Fibroblast of skin of scalp (primary cell): ENCODE data around the gene CERS6.
"Not testable (repeated sequence)": the region's sequence is repeated elsewhere in the genome, so short reads cannot be mapped to it uniquely, and the experiment has no call there.

Source experiments
- DNase-seq: peaks from one replicate; pipeline ENCODE4 v3.0.0-alpha.2; 2013

Gene CERS6

DNA sequence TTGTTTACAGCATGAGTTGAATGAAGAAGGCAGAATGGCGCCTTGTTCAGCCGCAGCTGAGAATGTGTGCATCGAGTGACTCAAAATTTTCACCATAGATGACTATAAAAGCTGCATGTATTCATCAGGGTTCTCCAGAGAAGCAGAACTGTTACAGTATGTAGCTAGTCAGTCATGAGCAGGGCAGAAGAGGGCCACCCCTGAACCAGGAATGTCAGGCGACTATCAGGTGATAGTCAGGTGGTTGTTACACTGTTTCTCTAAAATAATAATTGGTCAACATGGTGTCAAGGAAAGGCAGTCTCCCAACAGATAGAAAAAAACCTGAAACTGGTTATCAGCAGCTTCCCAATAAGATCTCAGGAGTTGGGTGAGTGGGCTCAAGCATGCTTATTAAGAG lies 326.2 kb downstream of the CERS6 start:
- DNase-seq: no peak

GRCh38 chr2:168784993-168785392 lies 328.9 kb downstream of the CERS6 start:
- DNase-seq: no peak

GRCh38 chr2:168787098-168787781 lies 331.2 kb downstream of the CERS6 start:
- DNase-seq: no peak

- no peak for DNase-seq
These were observed 331.8 kb downstream of the CERS6 start for GRCh38 chr2:168787782-168788376.

DNA sequence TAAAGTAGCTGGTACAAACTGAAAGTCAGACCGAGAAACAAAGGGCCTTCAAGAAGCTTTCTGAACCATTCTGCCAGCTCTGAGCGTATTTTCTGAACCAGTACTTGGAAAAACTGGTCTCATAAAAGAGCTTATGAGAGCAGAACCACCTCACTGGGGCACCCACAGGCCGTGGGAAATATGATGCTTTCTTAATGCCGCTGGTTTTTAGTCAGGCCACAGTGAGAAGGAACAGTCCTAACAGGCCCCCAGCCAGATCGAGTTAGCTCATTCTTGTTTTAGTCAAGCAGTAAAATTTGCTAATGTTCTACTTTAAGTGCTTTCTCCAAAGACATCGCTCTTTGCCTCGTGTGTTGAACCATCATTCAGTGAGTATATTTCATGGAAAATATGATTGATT lies 333.7 kb downstream of the CERS6 start:
- no peak for DNase-seq

GRCh38 chr2:168790226-168790902 lies 334.3 kb downstream of the CERS6 start:
- DNase-seq: no peak

DNA sequence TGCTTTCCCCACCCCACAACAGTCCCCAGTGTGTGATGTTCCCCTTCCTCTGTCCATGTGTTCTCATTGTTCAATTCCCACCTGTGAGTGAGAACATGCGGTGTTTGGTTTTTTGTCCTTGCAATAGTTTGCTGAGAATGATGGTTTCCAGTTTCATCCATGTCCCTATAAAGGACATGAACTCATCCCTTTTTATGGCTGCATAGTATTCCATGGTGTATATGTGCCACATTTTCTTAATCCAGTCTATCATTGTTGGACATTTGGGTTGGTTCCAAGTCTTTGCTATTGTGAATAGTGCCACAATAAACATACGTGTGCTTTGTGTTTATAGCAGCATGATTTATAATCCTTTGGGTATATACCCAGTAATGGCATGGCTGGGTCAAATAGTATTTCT lies 335.1 kb downstream of the CERS6 start:
- not testable (repeated sequence) for DNase-seq

DNA sequence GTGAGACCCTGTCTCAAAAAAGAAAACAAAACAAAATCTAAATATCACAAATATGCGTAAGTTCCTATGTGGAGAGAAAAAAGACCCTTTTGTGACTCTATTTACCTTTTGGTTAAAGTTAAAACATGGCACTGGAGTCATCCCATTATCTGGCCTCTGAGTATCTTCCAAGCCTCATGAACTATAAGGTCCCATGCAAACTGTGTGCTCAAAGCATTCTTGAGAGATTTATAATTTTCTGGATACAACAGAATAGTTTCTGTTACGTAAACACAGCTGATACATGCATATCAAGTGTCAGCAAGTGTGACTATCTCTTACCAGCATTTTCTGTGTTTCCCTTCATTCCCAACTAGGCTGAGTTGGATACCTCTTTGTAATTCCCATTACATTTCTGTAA lies 337.5 kb downstream of the CERS6 start:
- DNase-seq: no peak

DNA sequence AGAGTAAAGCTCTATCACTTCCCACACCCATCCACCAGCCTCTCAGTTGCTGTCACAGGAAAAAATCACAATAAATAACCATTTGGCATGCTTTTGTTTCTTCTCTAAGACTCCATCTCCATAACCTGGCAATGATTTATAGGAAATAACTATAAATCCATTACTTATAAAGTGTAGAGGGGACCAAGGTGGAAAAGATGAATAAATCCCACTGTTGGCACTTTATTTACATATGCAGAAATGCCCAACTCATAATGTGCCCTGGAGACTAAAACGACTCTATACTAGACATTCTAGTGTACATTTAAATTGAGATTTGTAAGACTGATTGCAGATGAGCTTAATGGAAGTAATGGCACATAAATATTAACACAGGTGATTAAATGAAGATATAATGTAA lies 338.9 kb downstream of the CERS6 start:
- no peak for DNase-seq

GRCh38 chr2:168796090-168796577 lies 340.1 kb downstream of the CERS6 start:
- no peak for DNase-seq

- DNase-seq: no peak
These were observed 340.7 kb downstream of the CERS6 start for GRCh38 chr2:168796583-168797285.

- no peak for DNase-seq
These were observed 341.2 kb downstream of the CERS6 start for GRCh38 chr2:168797286-168797655.

DNA sequence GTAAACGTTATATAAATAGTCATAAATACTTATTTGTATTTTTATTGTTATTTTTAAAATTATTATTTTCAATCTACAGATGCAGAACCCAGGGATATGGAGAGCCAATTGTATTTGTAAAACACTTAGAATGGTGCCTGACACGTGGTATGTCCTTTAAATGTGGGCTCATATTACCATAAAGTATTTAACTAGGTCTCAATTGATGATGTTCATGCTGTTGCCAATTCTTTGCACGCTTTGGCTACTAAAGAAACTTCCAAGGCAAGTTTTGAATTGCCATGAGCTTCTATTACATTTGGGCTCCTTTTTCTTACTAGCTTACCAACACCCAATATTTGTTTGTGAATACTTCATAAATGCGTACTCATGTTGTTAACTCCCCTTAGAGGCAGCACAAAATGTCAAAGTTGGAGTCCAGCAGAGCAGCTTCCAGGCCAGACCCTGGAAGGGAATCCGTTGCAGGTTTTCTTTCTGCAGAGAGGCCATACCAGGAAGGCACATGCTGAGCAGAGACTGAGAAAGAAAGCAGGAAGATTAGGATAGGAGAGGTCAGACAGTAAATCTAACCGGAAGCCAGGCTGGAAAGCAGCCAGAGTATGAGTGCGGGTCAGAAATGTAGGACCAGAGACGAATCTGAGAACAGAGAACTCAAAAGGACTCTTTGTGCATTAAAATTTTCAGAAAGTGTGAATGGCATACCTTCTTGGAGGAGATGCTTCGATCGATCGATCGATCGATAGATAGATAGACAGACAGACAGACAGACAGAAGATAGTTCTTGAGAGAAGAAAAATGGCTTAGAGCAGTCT lies 342.2 kb downstream of the CERS6 start:
- DNase-seq: no peak

GRCh38 chr2:168798888-168799410 lies 342.9 kb downstream of the CERS6 start:
- no peak for DNase-seq

DNA sequence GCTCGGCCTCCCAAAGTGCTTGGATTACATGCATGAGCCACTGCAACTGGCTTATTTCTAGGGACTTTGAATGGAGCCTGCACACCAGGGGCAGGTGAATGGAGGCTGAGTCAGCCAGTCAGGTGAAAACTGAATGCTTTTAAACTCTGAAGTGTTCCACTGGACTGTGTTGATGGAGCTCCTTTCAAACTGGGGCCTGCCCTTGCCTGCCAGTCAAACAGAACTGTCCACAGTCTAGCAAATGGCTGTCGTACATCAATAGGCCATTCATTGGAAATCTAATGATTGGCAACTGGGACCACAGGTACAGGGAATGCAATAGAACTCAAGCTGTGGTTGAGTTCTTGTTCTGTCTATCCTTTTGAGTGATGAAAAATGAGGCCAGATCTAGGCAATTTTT lies 345.4 kb downstream of the CERS6 start:
- no peak for DNase-seq

DNA sequence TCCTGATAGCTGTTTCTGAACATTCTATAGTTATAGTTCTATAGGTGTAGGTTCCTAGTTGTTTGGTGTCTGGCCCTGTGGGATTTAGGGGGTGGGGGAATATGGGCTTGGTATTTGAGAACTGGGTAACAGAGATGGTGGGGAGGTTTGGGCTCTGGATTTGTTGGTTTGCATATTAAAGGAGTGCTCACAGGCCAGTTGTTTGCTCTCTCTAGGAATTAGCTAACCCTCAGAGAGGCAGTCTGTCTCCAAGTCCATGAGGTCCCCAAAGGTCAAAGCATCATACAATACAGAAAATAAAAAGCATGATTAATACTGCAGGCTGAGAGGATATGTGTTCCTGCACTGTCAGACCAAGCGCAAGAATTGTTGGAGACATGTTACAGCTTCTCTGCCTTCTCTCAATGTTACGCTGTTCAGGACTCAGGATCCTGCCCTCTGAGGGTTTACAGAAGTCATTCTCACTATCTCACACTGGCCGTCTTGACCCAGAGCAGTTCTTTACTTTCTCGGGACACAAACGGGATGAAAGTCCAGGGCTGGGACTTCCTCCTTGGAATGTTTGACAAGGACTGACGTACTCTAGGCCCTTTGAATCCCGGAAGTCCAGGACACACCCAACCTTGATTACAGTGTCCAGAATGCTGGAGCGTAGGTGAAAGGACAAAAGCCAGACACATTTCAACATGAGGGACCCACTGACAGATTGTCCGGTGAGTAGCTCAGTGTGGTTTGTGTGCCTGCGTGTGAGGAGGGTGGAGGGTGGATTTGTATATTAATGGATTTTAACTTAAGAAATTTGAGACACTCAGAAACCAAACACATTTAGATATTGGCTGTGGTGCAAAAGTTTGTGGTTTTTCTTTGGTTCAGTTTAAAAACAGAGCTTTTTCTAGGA lies 346.1 kb downstream of the CERS6 start, which contains the start of gene NOSTRIN:
Gene NOSTRIN, plus strand, starts transcription at position 677 of the 898 bp plus-strand sequence. Its CDS starts 10 bp downstream, at position 687.
- no peak for DNase-seq

DNA sequence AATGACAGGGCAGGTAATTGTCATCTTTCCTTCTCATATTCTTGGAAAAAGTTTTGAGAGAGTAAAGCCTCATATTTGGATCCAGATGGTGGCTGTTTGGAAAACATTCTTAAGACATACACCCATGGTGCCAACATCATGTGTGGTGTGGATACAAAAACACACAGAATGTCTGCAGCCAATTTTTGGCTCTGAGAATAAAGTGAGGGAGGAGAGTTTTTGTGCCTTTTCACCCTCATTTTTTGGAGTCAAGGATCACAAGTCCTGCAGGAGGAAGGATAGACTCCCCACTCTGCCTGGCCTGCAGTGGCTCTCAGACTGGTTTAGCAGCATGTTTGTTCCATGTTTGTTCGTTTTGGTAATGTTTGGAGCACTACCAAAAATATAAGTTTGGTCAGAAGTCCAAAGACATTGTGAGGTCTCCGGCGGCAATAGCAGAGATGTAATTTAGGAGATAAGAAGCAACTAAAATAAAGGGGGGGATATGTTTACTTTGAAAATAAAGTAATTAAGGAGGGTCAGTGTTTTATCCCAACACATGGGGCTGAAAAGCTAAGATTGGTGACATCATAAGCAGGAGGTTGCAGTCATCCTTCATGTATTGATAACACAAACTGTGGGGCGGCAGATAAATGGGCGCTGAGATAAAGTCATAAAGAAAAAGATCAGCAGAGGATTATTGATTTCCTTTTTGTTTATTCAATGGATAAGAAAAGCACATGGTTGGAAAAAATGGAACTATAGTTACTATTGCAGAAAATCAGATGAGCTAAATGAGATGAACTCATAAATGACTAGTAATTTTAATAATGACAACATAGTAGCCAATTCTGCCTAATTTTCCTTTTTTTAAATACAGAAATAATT lies 347.0 kb downstream of the CERS6 start:
- DNase-seq: no peak

DNA sequence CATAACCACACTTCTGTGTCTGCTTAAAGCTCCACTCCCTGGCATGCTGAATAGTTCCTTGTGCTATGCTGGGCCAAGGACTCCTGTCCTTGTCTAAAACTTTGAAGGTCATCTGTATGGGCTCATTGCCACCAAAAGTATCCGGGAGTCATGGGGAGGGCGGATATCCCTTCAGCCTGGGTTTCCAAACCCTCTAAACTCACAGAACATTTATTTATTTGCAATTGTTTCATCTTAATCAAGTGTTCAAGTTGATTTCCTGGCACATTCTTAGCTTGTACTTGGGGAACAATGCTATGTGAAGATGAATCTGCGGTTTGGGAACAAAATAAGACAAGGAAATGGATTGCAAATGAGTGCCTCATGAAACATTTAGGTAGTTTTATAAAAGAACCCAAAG lies 348.1 kb downstream of the CERS6 start:
- DNase-seq: no peak

GRCh38 chr2:168805615-168806014 lies 349.5 kb downstream of the CERS6 start:
- DNase-seq: no peak

GRCh38 chr2:168809537-168809936 lies 353.5 kb downstream of the CERS6 start:
- DNase-seq: no peak
